ENCODE measurements around the gene SLC26A5.

Gene SLC26A5

GRCh38 chr7:103344453-103345149 is 101.4 kb downstream of the SLC26A5 start, which contains the start of gene DNAJC2:
TSS of gene DNAJC2 (minus strand) at chr7:103344767. CDS start at chr7:103344622, 145 bp downstream.
- DNase-seq: peak; percentile 90

GRCh38 chr7:103343758-103344452 is 102.1 kb downstream of the SLC26A5 start:
- DNase-seq: no peak

- no peak for DNase-seq
These were observed 102.7 kb downstream of the SLC26A5 start for GRCh38 chr7:103343332-103343731.

- DNase-seq: no peak
These were observed 104.5 kb downstream of the SLC26A5 start for GRCh38 chr7:103341466-103341865.

GRCh38 chr7:103338864-103339263 is 107.1 kb downstream of the SLC26A5 start:
- DNase-seq: no peak

- DNase-seq: no peak
These were observed 109.2 kb downstream of the SLC26A5 start for GRCh38 chr7:103336761-103337160.

GRCh38 chr7:103325744-103326143 is 120.3 kb downstream of the SLC26A5 start:
- no peak for DNase-seq
